Activated T-helper 2 cell treated with anti-CD3 and anti-CD28 coated beads, Interferon-gamma antibody, Interleukin-2, Interleukin-4, amounts not matched to agents 10 μg/mL and 5 μg/mL and 100 μg/mL, durations not matched to agents 14 hours and 24 hours and 36 hours (primary cell): ENCODE data around the gene ZFAND3. TPM values are rescaled to one million over a fixed set of nuclear protein-coding genes. Genes with fewer than 3 reads are reported as not detected.

ENCODE experiments used
- DNase-seq: peaks from one replicate; pipeline ENCODE4 v3.0.0; 2021; ENCODE audit warnings: low spot score
- H3K27ac Mint-ChIP-seq: one replicate; pipeline ENCODE4 v1.8.0; 2021; ENCODE audit warnings: mixed read lengths
- H3K27me3 Mint-ChIP-seq: one replicate; pipeline ENCODE4 v1.8.0; 2021; ENCODE audit warnings: low read depth, mixed read lengths
- H3K36me3 Mint-ChIP-seq: one replicate; pipeline ENCODE4 v1.8.0; 2021; ENCODE audit warnings: low read depth, mixed read lengths
- H3K4me1 Mint-ChIP-seq: one replicate; pipeline ENCODE4 v1.8.0; 2021; ENCODE audit warnings: low read depth, mixed read lengths
- H3K4me3 Mint-ChIP-seq: one replicate; pipeline ENCODE4 v1.8.0; 2021; ENCODE audit warnings: low read depth, mild to moderate bottlenecking, moderate library complexity, mixed read lengths
- H3K9me3 Mint-ChIP-seq: one replicate; pipeline ENCODE4 v1.8.0; 2021; ENCODE audit warnings: mixed read lengths
- intact Hi-C: fragments of 100-400 bp; cut with micrococcal nuclease; formaldehyde crosslinking; loops from one replicate; pipeline ENCODE4 v1.15.1; 2023
- total RNA-seq: library from RNA; stranded (reverse); gene quantifications from 2 replicates; pipeline ENCODE4 v1.2.3, GENCODE V29; 2022

The ZFAND3 gene
- total RNA-seq, 1 donor from 2014 or later = 30.8 TPM

GRCh38 chr6:37930288-37930971 lies 110.9 kb downstream of the ZFAND3 start:
- H3K27ac Mint-ChIP-seq = no peak overlapping the region
- no peak overlapping the region for H3K4me3 Mint-ChIP-seq
- peaks cover 4% of the 10 kb centered on the region for H3K4me1 Mint-ChIP-seq
- no peaks in the 10 kb centered on the region for H3K27me3 Mint-ChIP-seq
- H3K36me3 Mint-ChIP-seq = peaks cover 12% of the 10 kb centered on the region
- H3K9me3 Mint-ChIP-seq = no peaks in the 10 kb centered on the region
- DNase-seq = no peak
- intact Hi-C loops = loop anchor here (10.0 kb wide), 1 partner anchor 54 kb away; no protein-coding TSS in a partner anchor

- H3K9me3 Mint-ChIP-seq = no peaks in the 10 kb centered on the region
- no peak overlapping the region for H3K27ac Mint-ChIP-seq
- peaks cover 12% of the 10 kb centered on the region for H3K36me3 Mint-ChIP-seq
- intact Hi-C loops = loop anchor here (10.0 kb wide), 1 partner anchor 54 kb away; no protein-coding TSS in a partner anchor
- H3K4me1 Mint-ChIP-seq = peaks cover 8% of the 10 kb centered on the region
- no peak overlapping the region for H3K4me3 Mint-ChIP-seq
- no peaks in the 10 kb centered on the region for H3K27me3 Mint-ChIP-seq
- DNase-seq = no peak
Measured at GRCh38 chr6:37931066-37931465, 111.5 kb downstream of the ZFAND3 start.

- Mint-ChIP-seq H3K9me3 (no peaks in the 10 kb centered on the region), H3K27ac (no peak overlapping the region), H3K27me3 (no peaks in the 10 kb centered on the region), H3K4me3 (no peak overlapping the region), H3K4me1 (peaks cover 31% of the 10 kb centered on the region), H3K36me3 (peaks cover 23% of the 10 kb centered on the region)
- intact Hi-C loops = loop anchor here (10.0 kb wide), 1 partner anchor 51 kb away; no protein-coding TSS in a partner anchor
- DNase-seq = no peak
Measured at GRCh38 chr6:37934276-37934675, 114.7 kb downstream of the ZFAND3 start.

GRCh38 chr6:37936150-37936549 lies 116.6 kb downstream of the ZFAND3 start:
- peaks cover 18% of the 10 kb centered on the region for H3K36me3 Mint-ChIP-seq
- no peak overlapping the region for H3K4me3 Mint-ChIP-seq
- no peaks in the 10 kb centered on the region for H3K9me3 Mint-ChIP-seq
- intact Hi-C loops = loop anchor here (10.0 kb wide), 1 partner anchor 49 kb away; no protein-coding TSS in a partner anchor
- DNase-seq = no peak
- no peaks in the 10 kb centered on the region for H3K27me3 Mint-ChIP-seq
- peaks cover 28% of the 10 kb centered on the region for H3K4me1 Mint-ChIP-seq
- no peak overlapping the region for H3K27ac Mint-ChIP-seq

GRCh38 chr6:37936906-37937305 lies 117.4 kb downstream of the ZFAND3 start:
- DNase-seq = no peak
- no peaks in the 10 kb centered on the region for H3K9me3 Mint-ChIP-seq
- H3K36me3 Mint-ChIP-seq = peaks cover 18% of the 10 kb centered on the region
- H3K4me3 Mint-ChIP-seq = no peak overlapping the region
- intact Hi-C loops = loop anchor here (10.0 kb wide), 1 partner anchor 48 kb away; no protein-coding TSS in a partner anchor
- no peak overlapping the region for H3K27ac Mint-ChIP-seq
- peaks cover 28% of the 10 kb centered on the region for H3K4me1 Mint-ChIP-seq
- no peaks in the 10 kb centered on the region for H3K27me3 Mint-ChIP-seq

GRCh38 chr6:37938909-37939308 lies 119.4 kb downstream of the ZFAND3 start:
- Mint-ChIP-seq H3K27ac (no peak overlapping the region), H3K4me1 (peaks cover 35% of the 10 kb centered on the region), H3K9me3 (no peaks in the 10 kb centered on the region), H3K4me3 (no peak overlapping the region), H3K27me3 (no peaks in the 10 kb centered on the region), H3K36me3 (peaks cover 18% of the 10 kb centered on the region)
- DNase-seq = no peak
- intact Hi-C loops = loop anchor here (10.0 kb wide), 1 partner anchor 46 kb away; no protein-coding TSS in a partner anchor

GRCh38 chr6:37940074-37940847 lies 120.7 kb downstream of the ZFAND3 start:
- no peak for DNase-seq
- H3K36me3 Mint-ChIP-seq = peaks cover 15% of the 10 kb centered on the region
- no peaks in the 10 kb centered on the region for H3K9me3 Mint-ChIP-seq
- peaks cover 38% of the 10 kb centered on the region for H3K4me1 Mint-ChIP-seq
- H3K27me3 Mint-ChIP-seq = no peaks in the 10 kb centered on the region
- no peak overlapping the region for H3K4me3 Mint-ChIP-seq
- intact Hi-C loops = no loop called here
- H3K27ac Mint-ChIP-seq = no peak overlapping the region

- DNase-seq = no peak
- peaks cover 34% of the 10 kb centered on the region for H3K4me1 Mint-ChIP-seq
- intact Hi-C loops = no loop called here
- H3K27me3 Mint-ChIP-seq = no peaks in the 10 kb centered on the region
- H3K27ac Mint-ChIP-seq = no peak overlapping the region
- no peaks in the 10 kb centered on the region for H3K9me3 Mint-ChIP-seq
- no peak overlapping the region for H3K4me3 Mint-ChIP-seq
- peaks cover 15% of the 10 kb centered on the region for H3K36me3 Mint-ChIP-seq
Measured at GRCh38 chr6:37941871-37942270, 122.3 kb downstream of the ZFAND3 start.

GRCh38 chr6:37942606-37943376 lies 123.3 kb downstream of the ZFAND3 start:
- peaks cover 28% of the 10 kb centered on the region for H3K4me1 Mint-ChIP-seq
- no peak overlapping the region for H3K4me3 Mint-ChIP-seq
- H3K9me3 Mint-ChIP-seq = no peaks in the 10 kb centered on the region
- intact Hi-C loops = no loop called here
- H3K27me3 Mint-ChIP-seq = no peaks in the 10 kb centered on the region
- peaks cover 11% of the 10 kb centered on the region for H3K36me3 Mint-ChIP-seq
- DNase-seq = no peak
- H3K27ac Mint-ChIP-seq = no peak overlapping the region

- intact Hi-C loops = no loop called here
- H3K27me3 Mint-ChIP-seq = no peaks in the 10 kb centered on the region
Measured at GRCh38 chr6:37943436-37944058, 124.0 kb downstream of the ZFAND3 start.

GRCh38 chr6:37946057-37946456 lies 126.5 kb downstream of the ZFAND3 start:
- Mint-ChIP-seq H3K9me3 (peaks cover 11% of the 10 kb centered on the region), H3K27ac (no peak overlapping the region), H3K27me3 (no peaks in the 10 kb centered on the region), H3K36me3 (peaks cover 12% of the 10 kb centered on the region), H3K4me3 (no peak overlapping the region), H3K4me1 (peaks cover 25% of the 10 kb centered on the region)
- intact Hi-C loops = no loop called here
- no peak for DNase-seq

More at GRCh38 chr6:37943436-37944058, 124.0 kb downstream of the ZFAND3 start:
- peaks cover 3% of the 10 kb centered on the region for H3K9me3 Mint-ChIP-seq
- no peak for DNase-seq
- no peak overlapping the region for H3K27ac Mint-ChIP-seq
- no peak overlapping the region for H3K4me3 Mint-ChIP-seq
- H3K4me1 Mint-ChIP-seq = peaks cover 25% of the 10 kb centered on the region
- H3K36me3 Mint-ChIP-seq = peaks cover 10% of the 10 kb centered on the region

- no peak for DNase-seq
- Mint-ChIP-seq H3K27me3 (no peaks in the 10 kb centered on the region), H3K27ac (no peak overlapping the region), H3K9me3 (peaks cover 11% of the 10 kb centered on the region), H3K4me3 (no peak overlapping the region), H3K4me1 (peaks cover 36% of the 10 kb centered on the region), H3K36me3 (peaks cover 12% of the 10 kb centered on the region)
- intact Hi-C loops = no loop called here
Measured at GRCh38 chr6:37947468-37947867, 127.9 kb downstream of the ZFAND3 start.
